Measurements from ENCODE around the gene PXMP2.

The PXMP2 gene

GRCh38 chr12:132672116-132672515, 15.3 kb upstream of the PXMP2 start:
- TF ChIP-seq CTCF (IDR thresholded peaks at IDR 0.05): no peak
- no peak for TF ChIP-seq ZFX (IDR thresholded peaks at IDR 0.05; ENCODE audit: borderline replicate concordance)
- H3K27ac ChIP-seq: no peak overlapping the region

GRCh38 chr12:132672678-132673077, 14.7 kb upstream of the PXMP2 start:
- no peak overlapping the region for H3K27ac ChIP-seq
- TF ChIP-seq CTCF (IDR thresholded peaks at IDR 0.05): no peak
- no peak for TF ChIP-seq ZFX (IDR thresholded peaks at IDR 0.05; ENCODE audit: borderline replicate concordance)

GRCh38 chr12:132673288-132674179, 13.9 kb upstream of the PXMP2 start:
- TF ChIP-seq CTCF (IDR thresholded peaks at IDR 0.05) (no peak), ZFX (IDR thresholded peaks at IDR 0.05; ENCODE audit: borderline replicate concordance) (no peak)
- no peak overlapping the region for H3K27ac ChIP-seq

GRCh38 chr12:132674561-132674960, 12.8 kb upstream of the PXMP2 start:
- TF ChIP-seq ZFX (IDR thresholded peaks at IDR 0.05; ENCODE audit: borderline replicate concordance): no peak
- no peak for TF ChIP-seq CTCF (IDR thresholded peaks at IDR 0.05)
- no peak overlapping the region for H3K27ac ChIP-seq

- TF ChIP-seq ZFX (IDR thresholded peaks at IDR 0.05; ENCODE audit: borderline replicate concordance) (no peak), CTCF (IDR thresholded peaks at IDR 0.05) (no peak)
- H3K27ac ChIP-seq: no peak overlapping the region
Measured at GRCh38 chr12:132675757-132676432, 11.5 kb upstream of the PXMP2 start.

- no peak overlapping the region for H3K27ac ChIP-seq
- TF ChIP-seq CTCF (IDR thresholded peaks at IDR 0.05): no peak
- TF ChIP-seq ZFX (IDR thresholded peaks at IDR 0.05; ENCODE audit: borderline replicate concordance): no peak
Measured at GRCh38 chr12:132677492-132677891, 9.9 kb upstream of the PXMP2 start.

- TF ChIP-seq ZFX (IDR thresholded peaks at IDR 0.05; ENCODE audit: borderline replicate concordance) (no peak), CTCF (IDR thresholded peaks at IDR 0.05) (no peak)
- H3K27ac ChIP-seq: peak overlapping the region; percentile 94; the same call in 1 of the 2 replicates
Measured at GRCh38 chr12:132685400-132685799, 2.0 kb upstream of the PXMP2 start.
